Fibroblast of skin of left quadriceps (primary cell): ENCODE results near the gene SKIC3.

Experiments used
- DNase-seq, 2 experiments: peaks; one replicate each; pipeline ENCODE4 v3.0.0-alpha.2; 2013; ENCODE audit warnings: low read depth in 2 of 2

SKIC3 gene

GRCh38 chr5:95554647-95555548, at the start of gene SKIC3, which contains the start of gene ARSK:
TSS of gene SKIC3 (minus strand) at chr5:95554977. CDS start at chr5:95547150, 7,827 bp downstream.
TSS of gene ARSK (plus strand) at chr5:95555101. CDS start at chr5:95555279, 178 bp downstream.
- peak; percentile 99 for DNase-seq

- DNase-seq: peak; percentile 29 to 35
These were observed 45.8 kb upstream of the SKIC3 start for GRCh38 chr5:95600557-95600956.

- no peak for DNase-seq
These were observed 44.5 kb upstream of the SKIC3 start for GRCh38 chr5:95599252-95599651.

- no peak for DNase-seq
These were observed 40.6 kb upstream of the SKIC3 start for GRCh38 chr5:95595289-95595931.

- peak; percentile 33 to 40 for DNase-seq
These were observed 36.7 kb upstream of the SKIC3 start for GRCh38 chr5:95591490-95591901.

- no peak for DNase-seq
These were observed 36.1 kb upstream of the SKIC3 start for GRCh38 chr5:95590880-95591279.

- DNase-seq: no peak
These were observed 29.2 kb upstream of the SKIC3 start for GRCh38 chr5:95583992-95584391.

- no peak for DNase-seq
These were observed 26.8 kb upstream of the SKIC3 start for GRCh38 chr5:95581576-95581975.

GRCh38 chr5:95572016-95572415, 17.2 kb upstream of the SKIC3 start:
- no peak for DNase-seq

- peak; percentile 20 to 26 for DNase-seq
These were observed 10.6 kb upstream of the SKIC3 start for GRCh38 chr5:95565280-95565920.

- no peak for DNase-seq
These were observed 9.7 kb upstream of the SKIC3 start for GRCh38 chr5:95564450-95564849.

- DNase-seq: no peak
These were observed 8.6 kb upstream of the SKIC3 start for GRCh38 chr5:95563367-95563766.

GRCh38 chr5:95562282-95562681, 7.5 kb upstream of the SKIC3 start:
- no peak for DNase-seq

GRCh38 chr5:95557841-95558240, 3.1 kb upstream of the SKIC3 start:
- no peak for DNase-seq

GRCh38 chr5:95555553-95555952, 776 bp upstream of the SKIC3 start:
- DNase-seq: no peak

- no peak for DNase-seq
These were observed 488 bp downstream of the SKIC3 start for GRCh38 chr5:95554331-95554646.

- no peak for DNase-seq
These were observed 5.7 kb downstream of the SKIC3 start for GRCh38 chr5:95549030-95549429.

GRCh38 chr5:95543017-95543705, 11.6 kb downstream of the SKIC3 start:
- no peak for DNase-seq

GRCh38 chr5:95537501-95537900, 17.3 kb downstream of the SKIC3 start:
- no peak for DNase-seq

- no peak for DNase-seq
These were observed 21.0 kb downstream of the SKIC3 start for GRCh38 chr5:95533761-95534160.

GRCh38 chr5:95533106-95533505, 21.7 kb downstream of the SKIC3 start:
- DNase-seq: no peak

- DNase-seq: no peak
These were observed 22.4 kb downstream of the SKIC3 start for GRCh38 chr5:95532415-95532814.
